Measurements from ENCODE around the gene C9orf78.
"Not testable (repeated sequence)": the region's sequence is repeated elsewhere in the genome, so short reads cannot be mapped to it uniquely, and the experiment has no call there.

C9orf78 gene

GRCh38 chr9:129802833-129803675, 32.0 kb downstream of the C9orf78 start, which contains the start of gene TOR1B:
TSS of gene TOR1B (plus strand) at chr9:129803184. CDS start at chr9:129803213, 29 bp downstream.
- H3K4me3 ChIP-seq (ENCODE audit: low read depth, low read length): peak within 1 kb of the TSS; percentile 66
- TF ChIP-seq CTCF (IDR thresholded peaks at IDR 0.05; ENCODE audit: control insufficient read depth, extremely low read depth, insufficient read depth): no peak
- peak; percentile 43 for DNase-seq (ENCODE audit: low read depth)

- no peak for TF ChIP-seq CTCF (IDR thresholded peaks at IDR 0.05; ENCODE audit: control insufficient read depth, extremely low read depth, insufficient read depth)
- DNase-seq (ENCODE audit: low read depth): no peak
- H3K4me3 ChIP-seq (ENCODE audit: low read depth, low read length): no peak overlapping the region
These were observed 33.6 kb downstream of the C9orf78 start for GRCh38 chr9:129801504-129801903.

GRCh38 chr9:129798973-129799372, 36.1 kb downstream of the C9orf78 start:
- DNase-seq (ENCODE audit: low read depth): no peak
- no peak for TF ChIP-seq CTCF (IDR thresholded peaks at IDR 0.05; ENCODE audit: control insufficient read depth, extremely low read depth, insufficient read depth)
- no peak overlapping the region for H3K4me3 ChIP-seq (ENCODE audit: low read depth, low read length)

- not testable (repeated sequence) for DNase-seq (ENCODE audit: low read depth)
These were observed 39.0 kb downstream of the C9orf78 start for GRCh38 chr9:129796029-129796428.

GRCh38 chr9:129794549-129794948, 40.5 kb downstream of the C9orf78 start:
- no peak for DNase-seq (ENCODE audit: low read depth)
- TF ChIP-seq CTCF (IDR thresholded peaks at IDR 0.05; ENCODE audit: control insufficient read depth, extremely low read depth, insufficient read depth): no peak
- H3K4me3 ChIP-seq (ENCODE audit: low read depth, low read length): no peak overlapping the region

More at GRCh38 chr9:129796029-129796428, 39.0 kb downstream of the C9orf78 start:
- H3K4me3 ChIP-seq (ENCODE audit: low read depth, low read length): not testable (repeated sequence)

- DNase-seq (ENCODE audit: low read depth): no peak
- no peak overlapping the region for H3K4me3 ChIP-seq (ENCODE audit: low read depth, low read length)
- no peak for TF ChIP-seq CTCF (IDR thresholded peaks at IDR 0.05; ENCODE audit: control insufficient read depth, extremely low read depth, insufficient read depth)
These were observed 48.6 kb downstream of the C9orf78 start for GRCh38 chr9:129786481-129786880.

- no peak for TF ChIP-seq CTCF (IDR thresholded peaks at IDR 0.05; ENCODE audit: control insufficient read depth, extremely low read depth, insufficient read depth)
- no peak for DNase-seq (ENCODE audit: low read depth)
- no peak overlapping the region for H3K4me3 ChIP-seq (ENCODE audit: low read depth, low read length)
These were observed 49.2 kb downstream of the C9orf78 start for GRCh38 chr9:129785866-129786265.

GRCh38 chr9:129784970-129785369, 50.1 kb downstream of the C9orf78 start:
- not testable (repeated sequence) for H3K4me3 ChIP-seq (ENCODE audit: low read depth, low read length); DNase-seq (ENCODE audit: low read depth)
